Fibroblast of lung (primary cell): Measurements from ENCODE around the gene UCP3.

Source experiments
- CTCF ChIP-seq, 2 donors: IDR thresholded peaks in 1 of 2; conservative IDR thresholded peaks in 1 of 2; 1 replicate in 1 of 2; 2 replicates in 1 of 2; pipeline ENCODE4 v1.5.1; 2011 to 2012; ENCODE audit warnings: low read length in 2 of 2, control low read depth in 1 of 2, inconsistent platforms in 1 of 2, low read depth in 1 of 2, mild to moderate bottlenecking in 1 of 2
- EZH2 ChIP-seq: IDR thresholded peaks from 2 replicates; pipeline ENCODE4 v1.5.1; 2012; ENCODE audit warnings: low read length, control low read depth, mild to moderate bottlenecking; ENCODE audit errors: missing control alignments

DNA sequence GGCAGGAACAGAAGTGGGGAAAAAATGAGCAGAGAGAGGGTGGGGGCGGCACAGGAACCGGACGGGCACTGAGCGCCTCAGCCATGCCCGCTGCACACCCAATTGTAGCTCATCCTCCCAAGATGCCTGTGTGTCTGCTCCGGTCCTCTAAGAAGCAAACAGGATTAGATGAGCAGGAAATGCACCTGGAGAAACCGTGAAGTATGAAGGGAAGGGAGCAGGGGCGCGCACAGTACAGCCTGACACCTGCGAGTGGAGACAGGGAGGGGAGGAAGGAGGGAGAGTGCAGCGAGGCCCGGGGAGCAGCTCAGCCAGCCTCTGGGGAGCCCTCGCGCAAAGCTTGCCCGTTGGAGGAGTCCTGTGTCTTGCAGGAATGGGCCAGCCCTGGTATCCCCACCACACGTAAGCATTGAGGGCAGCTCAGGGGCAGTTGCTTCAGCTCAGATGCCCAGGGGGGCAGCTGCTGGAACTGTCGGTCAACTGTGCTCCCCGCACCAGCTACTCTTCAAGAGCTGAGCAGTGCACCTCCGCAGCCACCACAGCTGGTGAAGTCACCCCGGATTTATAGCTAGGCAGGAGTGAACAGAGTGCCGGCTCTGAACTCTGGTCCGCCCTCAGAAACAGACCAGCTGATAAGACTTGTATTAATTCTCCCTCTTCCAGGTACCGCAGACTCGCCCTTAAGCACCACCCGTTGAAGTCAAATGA, 51.1 kb downstream of the UCP3 start:
- TF ChIP-seq CTCF (conservative IDR thresholded peaks at IDR 0.05 in 1 of 2, IDR thresholded peaks at IDR 0.05 in 1 of 2; ENCODE audit: low read depth in 1 of 2, low read length in 2 of 2) (no peak), EZH2 (no peak)
